Trophoblast cell (in vitro differentiated cells and primary cell): Measurements from ENCODE around the gene ABR.

Source experiments
- DNase-seq, 2 donors: peaks; one replicate each; pipeline ENCODE4 v3.0.0-alpha.2; 2016
- H2AFZ ChIP-seq: 2 replicates; pipeline ENCODE4 v1.6.1; 2013; ENCODE audit warnings: low read length, moderate library complexity, mild to moderate bottlenecking; ENCODE audit not compliant: insufficient read depth, poor library complexity
- H2AK5ac ChIP-seq: 2 replicates; pipeline ENCODE4 v1.6.1; 2013; ENCODE audit warnings: mild to moderate bottlenecking, low read length
- H2BK120ac ChIP-seq: 2 replicates; pipeline ENCODE4 v1.6.1; 2013; ENCODE audit warnings: low read length, mild to moderate bottlenecking, moderate library complexity; ENCODE audit not compliant: insufficient read depth, poor library complexity
- H2BK12ac ChIP-seq: 2 replicates; pipeline ENCODE4 v1.6.1; 2013; ENCODE audit warnings: mild to moderate bottlenecking, low read length, moderate library complexity
- H2BK5ac ChIP-seq: 2 replicates; pipeline ENCODE4 v1.6.1; 2013; ENCODE audit warnings: low read length, low read depth, moderate library complexity, mild to moderate bottlenecking; ENCODE audit not compliant: poor library complexity
- H3K14ac ChIP-seq: 2 replicates; pipeline ENCODE4 v1.6.1; 2013; ENCODE audit warnings: mild to moderate bottlenecking, low read length
- H3K18ac ChIP-seq: 2 replicates; pipeline ENCODE4 v1.6.1; 2013; ENCODE audit warnings: mild to moderate bottlenecking, low read length
- H3K23ac ChIP-seq: 2 replicates; pipeline ENCODE4 v1.6.1; 2013; ENCODE audit warnings: low read length
- H3K27ac ChIP-seq: 2 replicates; pipeline ENCODE4 v1.5.1; 2013; ENCODE audit warnings: low read depth, mild to moderate bottlenecking, inconsistent platforms, low read length, moderate library complexity
- H3K27me3 ChIP-seq: 2 replicates; pipeline ENCODE4 v1.6.1; 2013; ENCODE audit warnings: inconsistent platforms, mild to moderate bottlenecking, low read length, moderate library complexity; ENCODE audit not compliant: insufficient read depth
- H3K36me3 ChIP-seq, 2 experiments: 1 replicate in 1 of 2; 2 replicates in 1 of 2; pipeline ENCODE4 v1.6.1; 2013; ENCODE audit warnings: low read length in 2 of 2, mild to moderate bottlenecking in 2 of 2, moderate library complexity in 1 of 2; ENCODE audit not compliant: insufficient read depth in 2 of 2, control insufficient read depth in 1 of 2
- H3K4ac ChIP-seq: 2 replicates; pipeline ENCODE4 v1.6.1; 2013; ENCODE audit warnings: low read depth, mild to moderate bottlenecking, low read length, moderate library complexity
- H3K4me1 ChIP-seq, 2 experiments: 1 replicate in 1 of 2; 2 replicates in 1 of 2; pipeline ENCODE4 v1.6.1; 2013; ENCODE audit warnings: low read length in 2 of 2, mild to moderate bottlenecking in 2 of 2, moderate library complexity in 1 of 2; ENCODE audit not compliant: insufficient read depth in 2 of 2, control insufficient read depth in 1 of 2
- H3K4me2 ChIP-seq: 2 replicates; pipeline ENCODE4 v1.6.1; 2013; ENCODE audit warnings: inconsistent platforms, mild to moderate bottlenecking, low read length, moderate library complexity
- H3K4me3 ChIP-seq: 2 replicates; pipeline ENCODE4 v1.5.1; 2013; ENCODE audit warnings: mild to moderate bottlenecking, low read depth, low read length, inconsistent platforms
- H3K79me1 ChIP-seq: one replicate; pipeline ENCODE4 v1.6.1; 2013; ENCODE audit warnings: low read length
- H3K79me2 ChIP-seq: 2 replicates; pipeline ENCODE4 v1.6.1; 2013; ENCODE audit warnings: low read length, mild to moderate bottlenecking; ENCODE audit not compliant: control insufficient read depth, insufficient read depth, poor library complexity
- H3K9ac ChIP-seq: 2 replicates; pipeline ENCODE4 v1.6.1; 2013; ENCODE audit warnings: mild to moderate bottlenecking, low read length
- H3K9me3 ChIP-seq: 2 replicates; pipeline ENCODE4 v1.6.1; 2013; ENCODE audit warnings: low read depth, mild to moderate bottlenecking, control low read depth, inconsistent platforms, low read length; ENCODE audit not compliant: insufficient read depth
- H4K12ac ChIP-seq: 2 replicates; pipeline ENCODE4 v1.6.1; 2013; ENCODE audit warnings: low read depth, mild to moderate bottlenecking, low read length, moderate library complexity
- H4K8ac ChIP-seq: 2 replicates; pipeline ENCODE4 v1.6.1; 2013; ENCODE audit warnings: low read depth, mild to moderate bottlenecking, low read length, moderate library complexity
- H4K91ac ChIP-seq: one replicate; pipeline ENCODE4 v1.6.1; 2013; ENCODE audit warnings: low read depth, mild to moderate bottlenecking, low read length, moderate library complexity
- WGBS: extraction: QIAGEN DNeasy Blood & Tissue Kit; methylation state at CpG from one replicate; pipeline ENCODE4 v1.1.7; 2013; ENCODE audit warnings: missing lambda C conversion rate; ENCODE audit not compliant: insufficient read length, insufficient coverage; ENCODE audit errors: extremely low coverage; 5-methylcytosine and 5-hydroxymethylcytosine counted together

The ABR gene

DNA sequence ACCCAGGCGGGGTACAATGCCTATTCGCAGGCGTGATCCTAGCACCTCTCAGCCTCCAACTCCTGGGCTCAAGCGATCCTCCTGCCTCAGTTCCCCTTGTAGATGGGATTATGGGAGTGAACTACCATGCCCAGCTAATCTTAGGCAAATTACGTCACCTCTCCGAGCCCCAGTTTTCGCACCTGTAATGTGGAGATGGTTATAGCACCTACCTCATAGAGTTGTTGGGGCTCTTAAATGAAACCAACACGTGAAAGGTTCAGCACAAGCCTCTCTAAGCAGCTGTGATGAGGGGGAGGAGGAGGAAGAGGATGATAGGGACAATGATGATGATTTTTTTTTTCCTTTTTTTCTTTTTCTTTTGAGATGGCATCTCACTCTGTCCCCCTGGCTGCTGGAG lies 59.9 kb downstream of the ABR start:
- H3K4ac ChIP-seq = no peak overlapping the region
- DNase-seq = no peak
- no peak overlapping the region for H4K8ac ChIP-seq
- peaks cover 2% of the 10 kb centered on the region for H3K9me3 ChIP-seq
- no peak overlapping the region for H2BK5ac ChIP-seq
- no peak overlapping the region for H3K9ac ChIP-seq
- no peaks in the 10 kb centered on the region for H3K27me3 ChIP-seq
- H3K14ac ChIP-seq = no peak overlapping the region
- H2BK120ac ChIP-seq = no peak overlapping the region
- no peak overlapping the region for H2AK5ac ChIP-seq
- peaks cover 5 to 6% of the 10 kb centered on the region in 2 experiments for H3K4me1 ChIP-seq
- H3K79me1 ChIP-seq = no peaks in the 10 kb centered on the region
- no peak overlapping the region for H3K18ac ChIP-seq
- no peak overlapping the region for H3K4me2 ChIP-seq
- H3K36me3 ChIP-seq = no peaks in the 10 kb centered on the region
- WGBS = no CpG with 5 or more reads among the region's 8 CpGs
- H3K4me3 ChIP-seq = no peak overlapping the region
- H3K79me2 ChIP-seq = no peaks in the 10 kb centered on the region
- H4K91ac ChIP-seq = no peak overlapping the region
- no peak overlapping the region for H3K27ac ChIP-seq
- no peak overlapping the region for H4K12ac ChIP-seq
- H3K23ac ChIP-seq = no peak overlapping the region
- no peak overlapping the region for H2AFZ ChIP-seq
- no peak overlapping the region for H2BK12ac ChIP-seq

GRCh38 chr17:1116602-1117001 lies 63.2 kb downstream of the ABR start:
- Histone ChIP-seq H3K79me1 (no peaks in the 10 kb centered on the region), H2AK5ac (no peak overlapping the region), H3K23ac (no peak overlapping the region), H2BK120ac (no peak overlapping the region), H3K79me2 (no peaks in the 10 kb centered on the region), H2BK5ac (no peak overlapping the region), H3K4me1 (peaks cover 14% of the 10 kb centered on the region in 2 experiments), H3K14ac (no peak overlapping the region), H4K12ac (no peak overlapping the region), H3K4me3 (no peak overlapping the region), H2BK12ac (no peak overlapping the region), H3K9ac (no peak overlapping the region), H3K18ac (no peak overlapping the region), H3K27me3 (no peaks in the 10 kb centered on the region), H4K91ac (no peak overlapping the region), H3K9me3 (peaks cover 2% of the 10 kb centered on the region), H3K36me3 (no peaks in the 10 kb centered on the region), H3K4ac (no peak overlapping the region), H3K4me2 (no peak overlapping the region), H2AFZ (no peak overlapping the region), H4K8ac (no peak overlapping the region), H3K27ac (no peak overlapping the region)
- no CpG with 5 or more reads among the region's 12 CpGs for WGBS
- no peak for DNase-seq

GRCh38 chr17:1112875-1113274 lies 66.9 kb downstream of the ABR start:
- peaks cover 2% of the 10 kb centered on the region for H3K9me3 ChIP-seq
- no peak overlapping the region for H3K14ac ChIP-seq
- no CpG with 5 or more reads among the region's 10 CpGs for WGBS

DNA sequence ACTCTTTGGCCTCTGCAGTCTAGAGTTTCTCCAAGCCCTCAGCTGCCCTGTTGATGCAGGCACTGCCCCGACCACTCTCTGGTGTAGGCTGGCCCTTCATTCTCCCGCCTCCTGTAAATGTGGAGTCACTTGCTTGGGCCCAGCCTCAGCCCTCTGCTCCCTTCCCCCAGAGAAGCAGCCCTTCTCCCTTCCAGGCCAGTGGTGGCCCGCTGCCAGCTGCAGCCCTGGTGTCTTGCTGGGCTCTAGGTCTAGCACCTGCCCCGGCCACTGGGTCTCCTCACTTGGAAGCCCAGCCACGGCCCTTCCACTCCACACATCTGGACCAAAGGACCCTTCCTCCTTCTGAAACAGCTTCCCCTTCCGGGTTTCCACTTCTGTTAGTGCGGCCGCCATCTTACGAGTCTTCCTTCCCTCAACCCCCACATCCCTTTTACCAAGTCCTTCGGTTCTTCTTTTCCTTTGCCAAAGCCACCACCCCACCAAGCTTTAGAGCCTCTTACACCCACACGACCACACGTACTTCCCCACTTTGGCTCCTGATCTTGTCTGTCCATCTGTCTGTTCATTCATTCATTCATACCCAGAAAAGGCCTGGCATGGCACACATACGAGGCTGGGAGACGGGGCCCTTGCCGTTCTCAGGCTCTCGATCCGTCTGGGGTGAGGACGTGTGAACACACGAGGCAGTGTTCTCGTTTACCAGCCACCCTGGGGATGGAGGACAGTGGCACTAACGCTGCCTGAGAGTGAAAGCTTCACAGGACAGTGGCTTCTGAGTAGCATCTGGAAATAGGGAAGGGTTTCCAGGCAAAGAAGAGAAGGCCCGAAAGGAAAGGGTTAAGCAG lies 68.0 kb downstream of the ABR start:
- Histone ChIP-seq H2AK5ac (no peak overlapping the region), H2BK5ac (no peak overlapping the region), H4K8ac (peak overlapping the region; percentile 3), H3K27me3 (no peaks in the 10 kb centered on the region), H3K4me1 (peaks cover 37 to 41% of the 10 kb centered on the region in 2 experiments), H3K27ac (peak overlapping the region; percentile 30), H3K4me2 (no peak overlapping the region), H3K23ac (no peak overlapping the region), H3K36me3 (peaks cover 4% of the 10 kb centered on the region in 2 experiments), H4K12ac (no peak overlapping the region), H3K4me3 (no peak overlapping the region), H3K79me2 (peaks cover 11% of the 10 kb centered on the region), H3K18ac (no peak overlapping the region), H3K4ac (no peak overlapping the region), H4K91ac (peak overlapping the region; percentile 62), H2BK12ac (peak overlapping the region; percentile 28), H3K9ac (no peak overlapping the region), H3K14ac (peak overlapping the region; percentile 3), H3K79me1 (peaks cover 21% of the 10 kb centered on the region), H2BK120ac (no peak overlapping the region), H3K9me3 (peaks cover 2% of the 10 kb centered on the region), H2AFZ (no peak overlapping the region)
- no peak for DNase-seq
- no CpG with 5 or more reads among the region's 22 CpGs for WGBS

More at GRCh38 chr17:1112875-1113274, 66.9 kb downstream of the ABR start:
- Histone ChIP-seq H2AFZ (no peak overlapping the region), H3K18ac (no peak overlapping the region), H3K9ac (no peak overlapping the region), H3K79me2 (peaks cover 11% of the 10 kb centered on the region), H4K8ac (no peak overlapping the region), H3K79me1 (peaks cover 21% of the 10 kb centered on the region), H3K36me3 (no peaks in the 10 kb centered on the region), H2BK5ac (no peak overlapping the region), H3K27me3 (no peaks in the 10 kb centered on the region), H3K23ac (no peak overlapping the region), H3K4me3 (peak overlapping the region; percentile 18), H3K4me1 (peaks cover 34 to 39% of the 10 kb centered on the region in 2 experiments), H4K12ac (no peak overlapping the region), H3K27ac (no peak overlapping the region), H4K91ac (no peak overlapping the region), H2BK12ac (no peak overlapping the region), H3K4me2 (no peak overlapping the region), H3K4ac (no peak overlapping the region), H2BK120ac (no peak overlapping the region), H2AK5ac (no peak overlapping the region)
- DNase-seq = no peak
